Fibroblast of lung (primary cell): Measurements from ENCODE around the gene WIPF3. TPM values are rescaled to one million over a fixed set of nuclear protein-coding genes. Genes with fewer than 3 reads are reported as not detected.

Experiments
- DNase-seq, 2 donors: peaks; one replicate each; pipeline versions ENCODE4 v3.0.0 to v3.0.0-alpha.2; 2010; ENCODE audit warnings: low read depth in 2 of 2
- H2AFZ ChIP-seq: 2 replicates; pipeline ENCODE4 v1.5.1; 2012; ENCODE audit warnings: low read length, control low read depth, inconsistent platforms
- H3K27ac ChIP-seq: 2 replicates; pipeline ENCODE4 v1.5.1; 2011; ENCODE audit warnings: low read length, control low read depth; ENCODE audit not compliant: insufficient read depth
- H3K27me3 ChIP-seq: 2 replicates; pipeline ENCODE4 v1.5.1; 2011; ENCODE audit warnings: mild to moderate bottlenecking, low read length; ENCODE audit not compliant: control insufficient read depth, insufficient read depth
- H3K36me3 ChIP-seq: 2 replicates; pipeline ENCODE4 v1.5.1; 2011; ENCODE audit warnings: low read length; ENCODE audit not compliant: control insufficient read depth, insufficient read depth
- H3K4me1 ChIP-seq: 2 replicates; pipeline ENCODE4 v1.5.1; 2011; ENCODE audit warnings: low read length; ENCODE audit not compliant: control insufficient read depth, insufficient read depth; ENCODE audit errors: extremely low read depth
- H3K4me2 ChIP-seq: 2 replicates; pipeline ENCODE4 v1.5.1; 2011; ENCODE audit warnings: low read length, control low read depth; ENCODE audit not compliant: insufficient read depth; ENCODE audit errors: extremely low read depth
- H3K4me3 ChIP-seq, 4 experiments: fragments of 200-600 bp in 1 of 4; sonication (generic) in 1 of 4; replicated peaks in 1 of 4; 2 replicates each; pipeline ENCODE4 v1.5.1; 2011 to 2016; ENCODE audit warnings: low read length in 4 of 4, low read depth in 3 of 4, mild to moderate bottlenecking in 3 of 4, control low read depth in 2 of 4, inconsistent platforms in 1 of 4, mixed read lengths in 1 of 4; ENCODE audit not compliant: insufficient read depth in 1 of 4; ENCODE audit errors: control extremely low read depth in 1 of 4
- H3K79me2 ChIP-seq: 2 replicates; pipeline ENCODE4 v1.5.1; 2012; ENCODE audit warnings: mild to moderate bottlenecking, low read length, inconsistent platforms; ENCODE audit not compliant: control insufficient read depth, insufficient read depth
- H3K9ac ChIP-seq: 2 replicates; pipeline ENCODE4 v1.5.1; 2011; ENCODE audit warnings: mild to moderate bottlenecking, low read length, control low read depth; ENCODE audit not compliant: insufficient read depth
- H3K9me3 ChIP-seq: 2 replicates; pipeline ENCODE4 v1.5.1; 2012; ENCODE audit warnings: low read depth, low read length; ENCODE audit not compliant: control insufficient read depth, insufficient read depth
- H4K20me1 ChIP-seq: 2 replicates; pipeline ENCODE4 v1.5.1; 2011; ENCODE audit warnings: low read length; ENCODE audit not compliant: control insufficient read depth, insufficient read depth; ENCODE audit errors: extremely low read depth
- CTCF ChIP-seq, 2 donors: IDR thresholded peaks in 1 of 2; conservative IDR thresholded peaks in 1 of 2; 1 replicate in 1 of 2; 2 replicates in 1 of 2; pipeline ENCODE4 v1.5.1; 2011 to 2012; ENCODE audit warnings: low read length in 2 of 2, control low read depth in 1 of 2, inconsistent platforms in 1 of 2, low read depth in 1 of 2, mild to moderate bottlenecking in 1 of 2
- EZH2 ChIP-seq: IDR thresholded peaks from 2 replicates; pipeline ENCODE4 v1.5.1; 2012; ENCODE audit warnings: low read length, control low read depth, mild to moderate bottlenecking; ENCODE audit errors: missing control alignments
- polyA plus RNA-seq, 2 donors: library from polyadenylated mRNA; depleted of rRNA in 1 of 2; stranded (reverse) in 1 of 2; unstranded in 1 of 2; fragments of >200 nt; gene quantifications; 2 replicates each; pipeline ENCODE4 v1.2.1, GENCODE V29; 2011 to 2012; ENCODE audit warnings: missing spikeins in 1 of 2
- total RNA-seq: library from RNA; depleted of rRNA; stranded (reverse); fragments of >200 nt; gene quantifications from 2 replicates; pipeline ENCODE4 v1.2.1, GENCODE V29; 2014

Gene WIPF3
- total and polyA plus RNA-seq, 2 donors (not counting 1 experiment from before 2014, with no cell fraction given) = 0.33 TPM; not detected in 1

GRCh38 chr7:29929018-29929807, 122.9 kb downstream of the WIPF3 start:
- H4K20me1 ChIP-seq = no peaks in the 10 kb centered on the region
- H3K9me3 ChIP-seq = no peaks in the 10 kb centered on the region
- H3K4me1 ChIP-seq = no peaks in the 10 kb centered on the region
- no peak overlapping the region for H3K27ac ChIP-seq
- no peak overlapping the region for H3K4me3 ChIP-seq
- H3K79me2 ChIP-seq = no peaks in the 10 kb centered on the region
- no peak for DNase-seq
- H3K9ac ChIP-seq = no peak overlapping the region
- H3K36me3 ChIP-seq = peaks cover 10% of the 10 kb centered on the region
- H3K4me2 ChIP-seq = no peak overlapping the region
- no peaks in the 10 kb centered on the region for H3K27me3 ChIP-seq
- TF ChIP-seq EZH2 = no peak
- no peak for TF ChIP-seq CTCF (conservative IDR thresholded peaks at IDR 0.05 in 1 of 2, IDR thresholded peaks at IDR 0.05 in 1 of 2; ENCODE audit: low read depth in 1 of 2, low read length in 2 of 2)
- H2AFZ ChIP-seq = no peak overlapping the region

- Histone ChIP-seq H4K20me1 (no peaks in the 10 kb centered on the region), H3K4me1 (no peaks in the 10 kb centered on the region), H2AFZ (no peak overlapping the region), H3K4me3 (no peak overlapping the region), H3K36me3 (peaks cover 15% of the 10 kb centered on the region), H3K9me3 (no peaks in the 10 kb centered on the region), H3K9ac (no peak overlapping the region), H3K79me2 (no peaks in the 10 kb centered on the region), H3K4me2 (no peak overlapping the region), H3K27me3 (no peaks in the 10 kb centered on the region), H3K27ac (no peak overlapping the region)
- no peak for TF ChIP-seq CTCF (conservative IDR thresholded peaks at IDR 0.05 in 1 of 2, IDR thresholded peaks at IDR 0.05 in 1 of 2; ENCODE audit: low read depth in 1 of 2, low read length in 2 of 2)
- TF ChIP-seq EZH2 = no peak
- peak in 1 of 2 donors; percentile 46 for DNase-seq
These were observed 128.8 kb downstream of the WIPF3 start for GRCh38 chr7:29935111-29935510.

- Histone ChIP-seq H3K4me3 (no peak overlapping the region), H3K36me3 (peaks cover 9% of the 10 kb centered on the region), H3K9me3 (no peaks in the 10 kb centered on the region), H3K27ac (no peak overlapping the region), H4K20me1 (no peaks in the 10 kb centered on the region), H2AFZ (no peak overlapping the region), H3K79me2 (no peaks in the 10 kb centered on the region), H3K9ac (no peak overlapping the region), H3K27me3 (no peaks in the 10 kb centered on the region), H3K4me2 (no peak overlapping the region), H3K4me1 (no peaks in the 10 kb centered on the region)
- no peak for TF ChIP-seq EZH2
- no peak for TF ChIP-seq CTCF (conservative IDR thresholded peaks at IDR 0.05 in 1 of 2, IDR thresholded peaks at IDR 0.05 in 1 of 2; ENCODE audit: low read depth in 1 of 2, low read length in 2 of 2)
- no peak for DNase-seq
These were observed 130.8 kb downstream of the WIPF3 start for GRCh38 chr7:29937132-29937531.
